GM19099 (cell line): Measurements from ENCODE around the gene ZDHHC5.

Source experiments
- POLR2A ChIP-seq: IDR thresholded peaks from 3 replicates; pipeline ENCODE4 v1.6.1; 2011; ENCODE audit warnings: low read depth; ENCODE audit not compliant: insufficient read length; ENCODE audit errors: extremely low read depth

Gene ZDHHC5

GRCh38 chr11:57667736-57668433 is at the start of gene ZDHHC5:
ZDHHC5 (plus strand) TSS chr11:57668114; CDS start chr11:57673091, 4,977 bp downstream.
- peak; percentile 93 for TF ChIP-seq POLR2A

GRCh38 chr11:57618438-57618837 is 49.5 kb upstream of the ZDHHC5 start:
- TF ChIP-seq POLR2A, result no peak

GRCh38 chr11:57619331-57619730 is 48.6 kb upstream of the ZDHHC5 start:
- no peak for TF ChIP-seq POLR2A

- TF ChIP-seq POLR2A, result no peak
These were observed 47.4 kb upstream of the ZDHHC5 start for GRCh38 chr11:57620467-57620866.

- TF ChIP-seq POLR2A, result no peak
These were observed 45.7 kb upstream of the ZDHHC5 start for GRCh38 chr11:57622263-57622662.

GRCh38 chr11:57624864-57625263 is 43.0 kb upstream of the ZDHHC5 start:
- TF ChIP-seq POLR2A, result no peak

GRCh38 chr11:57626895-57627294 is 41.0 kb upstream of the ZDHHC5 start:
- TF ChIP-seq POLR2A, result no peak

- TF ChIP-seq POLR2A, result no peak
These were observed 37.7 kb upstream of the ZDHHC5 start for GRCh38 chr11:57630171-57630570.

- TF ChIP-seq POLR2A, result no peak
These were observed 35.8 kb upstream of the ZDHHC5 start for GRCh38 chr11:57632116-57632515.

- no peak for TF ChIP-seq POLR2A
These were observed 34.4 kb upstream of the ZDHHC5 start for GRCh38 chr11:57633394-57634070.

- TF ChIP-seq POLR2A, result no peak
These were observed 33.6 kb upstream of the ZDHHC5 start for GRCh38 chr11:57634311-57634710.

- TF ChIP-seq POLR2A, result no peak
These were observed 32.7 kb upstream of the ZDHHC5 start for GRCh38 chr11:57635246-57635645.

GRCh38 chr11:57637626-57638004 is 30.3 kb upstream of the ZDHHC5 start:
- no peak for TF ChIP-seq POLR2A

- TF ChIP-seq POLR2A, result no peak
These were observed 29.7 kb upstream of the ZDHHC5 start for GRCh38 chr11:57638005-57638781.

GRCh38 chr11:57638811-57639320 is 29.0 kb upstream of the ZDHHC5 start:
- TF ChIP-seq POLR2A, result no peak

GRCh38 chr11:57639321-57640067 is 28.4 kb upstream of the ZDHHC5 start:
- TF ChIP-seq POLR2A, result no peak
